Left ventricle myocardium inferior (tissue), 1 donor: ENCODE data around the gene MBOAT1. TPM values are rescaled to one million over a fixed set of nuclear protein-coding genes. Genes with fewer than 3 reads are reported as not detected.

Experiments
- DNase-seq: peaks from one replicate; pipeline ENCODE4 v3.0.0-alpha.2; 2020
- H3K27ac ChIP-seq: fragments of 200-600 bp; replicated peaks from 2 replicates; pipeline ENCODE4 v1.8.0; 2021
- H3K27me3 ChIP-seq: fragments of 200-600 bp; 2 replicates; pipeline ENCODE4 v1.8.0; 2021; ENCODE audit warnings: low read depth
- H3K36me3 ChIP-seq: fragments of 200-600 bp; 2 replicates; pipeline ENCODE4 v1.8.0; 2021
- H3K4me1 ChIP-seq: fragments of 200-600 bp; 2 replicates; pipeline ENCODE4 v1.8.0; 2021
- H3K4me3 ChIP-seq: fragments of 200-600 bp; 2 replicates; pipeline ENCODE4 v1.8.0; 2021; ENCODE audit warnings: mild to moderate bottlenecking, moderate library complexity
- H3K9me3 ChIP-seq: fragments of 200-600 bp; replicated peaks from 2 replicates; pipeline ENCODE4 v1.8.0; 2021
- intact Hi-C: fragments of 100-400 bp; cut with micrococcal nuclease; formaldehyde crosslinking; loops from one replicate; pipeline ENCODE4 v1.11.0; 2022
- total RNA-seq: library from RNA; stranded (reverse); fragmentation: NEBNext Ultra II Directional; extraction: Animal tissue kit (Norgen Biotek cat#: 25700); gene quantifications from one replicate; pipeline ENCODE4 v1.2.1, GENCODE V29; 2021
- TF ChIP-seq, protein P1 (sequence below): fragments of 200-600 bp; IDR thresholded peaks from 2 replicates; pipeline ENCODE4 v1.8.0; 2021; ENCODE audit warnings: antibody characterized with exemption, mild to moderate bottlenecking, borderline replicate concordance
- donor health status: DM: no; HTN: yes; CAD: no; lungs with severe emphysema.

The MBOAT1 gene
- total RNA-seq, 1 donor from 2014 or later = 5.6 TPM

DNA sequence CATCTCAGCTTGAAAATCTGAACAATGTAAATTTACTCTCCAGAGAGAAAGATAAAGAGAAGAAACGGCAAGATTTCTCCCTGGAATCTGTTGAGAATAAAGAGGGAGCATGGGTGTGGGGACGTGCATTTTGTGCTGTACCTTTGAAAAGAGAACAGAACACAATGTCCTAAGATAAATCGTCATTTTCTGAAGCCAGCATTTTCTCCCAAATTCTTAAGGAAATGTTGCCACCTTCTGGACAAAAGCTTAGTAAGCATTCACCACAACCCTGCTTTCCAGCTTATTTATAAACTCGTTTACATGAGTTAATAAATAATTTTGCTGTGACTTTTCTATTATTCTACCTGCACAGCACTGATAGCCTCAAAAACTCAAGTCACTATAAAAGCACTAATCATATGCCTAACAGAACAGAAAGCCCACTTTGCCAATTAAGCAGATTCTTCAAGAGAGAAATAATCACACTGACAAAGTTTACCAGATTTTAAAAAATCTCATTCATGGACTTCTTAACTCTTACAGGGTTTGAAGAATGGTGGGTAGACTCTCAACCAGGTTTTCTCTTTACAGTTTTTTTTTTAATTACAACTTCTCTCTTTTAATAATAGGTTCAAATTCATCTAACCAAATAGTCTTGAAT is 155.8 kb downstream of the MBOAT1 start:
- no peaks in the 10 kb centered on the region for H3K4me1 ChIP-seq
- no peaks in the 10 kb centered on the region for H3K27me3 ChIP-seq
- intact Hi-C loops = no loop called here
- no peak overlapping the region for H3K27ac ChIP-seq
- peaks cover 5% of the 10 kb centered on the region for H3K9me3 ChIP-seq
- TF ChIP-seq, protein P1, sequence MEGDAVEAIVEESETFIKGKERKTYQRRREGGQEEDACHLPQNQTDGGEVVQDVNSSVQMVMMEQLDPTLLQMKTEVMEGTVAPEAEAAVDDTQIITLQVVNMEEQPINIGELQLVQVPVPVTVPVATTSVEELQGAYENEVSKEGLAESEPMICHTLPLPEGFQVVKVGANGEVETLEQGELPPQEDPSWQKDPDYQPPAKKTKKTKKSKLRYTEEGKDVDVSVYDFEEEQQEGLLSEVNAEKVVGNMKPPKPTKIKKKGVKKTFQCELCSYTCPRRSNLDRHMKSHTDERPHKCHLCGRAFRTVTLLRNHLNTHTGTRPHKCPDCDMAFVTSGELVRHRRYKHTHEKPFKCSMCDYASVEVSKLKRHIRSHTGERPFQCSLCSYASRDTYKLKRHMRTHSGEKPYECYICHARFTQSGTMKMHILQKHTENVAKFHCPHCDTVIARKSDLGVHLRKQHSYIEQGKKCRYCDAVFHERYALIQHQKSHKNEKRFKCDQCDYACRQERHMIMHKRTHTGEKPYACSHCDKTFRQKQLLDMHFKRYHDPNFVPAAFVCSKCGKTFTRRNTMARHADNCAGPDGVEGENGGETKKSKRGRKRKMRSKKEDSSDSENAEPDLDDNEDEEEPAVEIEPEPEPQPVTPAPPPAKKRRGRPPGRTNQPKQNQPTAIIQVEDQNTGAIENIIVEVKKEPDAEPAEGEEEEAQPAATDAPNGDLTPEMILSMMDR = peak; percentile 61
- no peak overlapping the region for H3K4me3 ChIP-seq
- no peak for DNase-seq
- H3K36me3 ChIP-seq = no peaks in the 10 kb centered on the region

DNA sequence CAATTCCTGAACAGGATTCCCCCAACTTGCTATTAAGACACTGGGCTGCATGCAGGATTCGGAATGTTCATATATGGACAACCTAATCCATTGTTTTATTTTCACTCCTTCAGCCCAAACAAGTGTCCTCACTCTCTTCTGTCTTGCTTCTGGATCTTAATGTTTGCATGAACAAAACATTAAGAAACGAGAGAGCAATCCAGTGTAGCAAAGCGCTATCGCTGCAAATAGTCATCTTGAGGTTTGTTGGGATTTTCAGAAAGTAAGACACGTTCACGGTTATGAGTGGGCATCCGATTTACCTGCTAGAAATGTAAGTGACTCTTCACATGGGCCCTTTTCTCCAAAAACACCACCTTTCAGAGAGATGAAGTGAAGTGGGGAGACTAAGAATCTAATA is 156.4 kb downstream of the MBOAT1 start:
- DNase-seq = no peak
- Histone ChIP-seq H3K9me3 (no peaks in the 10 kb centered on the region), H3K4me3 (no peak overlapping the region), H3K27ac (no peak overlapping the region), H3K27me3 (no peaks in the 10 kb centered on the region), H3K4me1 (no peaks in the 10 kb centered on the region), H3K36me3 (no peaks in the 10 kb centered on the region)
- TF ChIP-seq, protein P1 = no peak
- intact Hi-C loops = no loop called here

Other genes with a start within 250 kb of the MBOAT1 start
- gene E2F3, start 189.4 kb upstream of the MBOAT1 start, total RNA-seq = 6.7 TPM